Thoracic aorta (tissue), 2 donors: ENCODE results near the gene DCUN1D4. TPM values are rescaled to one million over a fixed set of nuclear protein-coding genes. Genes with fewer than 3 reads are reported as not detected.

Experiments
- ATAC-seq: fragments of 150-250 bp; one replicate; pipeline ENCODE4 v1.8.0; 2017; ENCODE audit warnings: low read depth; ENCODE audit not compliant: insufficient number of reproducible peaks, low FRiP score
- DNase-seq: peaks from one replicate; pipeline ENCODE4 v3.0.0-alpha.2; 2020; ENCODE audit warnings: low spot score
- H3K27ac ChIP-seq, 2 donors: fragments of 200-600 bp; sonication (generic); 1 replicate in 1 of 2; 2 replicates in 1 of 2; pipeline ENCODE4 v1.5.1; 2016; ENCODE audit warnings: mild to moderate bottlenecking in 2 of 2, moderate library complexity in 2 of 2
- H3K27me3 ChIP-seq: fragments of 200-600 bp; sonication (generic); replicated peaks from 2 replicates; pipeline ENCODE4 v1.6.0; 2016; ENCODE audit warnings: mild to moderate bottlenecking; ENCODE audit not compliant: insufficient read depth
- H3K36me3 ChIP-seq: fragments of 200-600 bp; sonication (generic); one replicate; pipeline ENCODE4 v1.5.1; 2016
- H3K4me1 ChIP-seq, 2 donors: fragments of 200-600 bp; sonication (generic); 1 replicate in 1 of 2; 2 replicates in 1 of 2; pipeline versions ENCODE4 v1.5.1 to v1.6.0; 2016; ENCODE audit warnings: low read depth in 2 of 2, mild to moderate bottlenecking in 1 of 2; ENCODE audit not compliant: control insufficient read depth in 1 of 2
- H3K4me3 ChIP-seq: fragments of 200-600 bp; sonication (generic); 2 replicates; pipeline ENCODE4 v1.5.1; 2016; ENCODE audit warnings: mild to moderate bottlenecking
- H3K9me3 ChIP-seq: fragments of 200-600 bp; sonication (generic); 2 replicates; pipeline ENCODE4 v1.5.1; 2016
- CTCF ChIP-seq: fragments of 200-600 bp; sonication (generic); IDR thresholded peaks from one replicate; pipeline ENCODE4 v1.5.1; 2019; ENCODE audit warnings: antibody characterized with exemption
- total RNA-seq, 2 donors: library from RNA; depleted of rRNA; stranded (reverse); fragments of >200 nt; gene quantifications; one replicate each; pipeline versions ENCODE4 v1.1.0 to v1.2.3, GENCODE V29; 2016

Gene DCUN1D4
- total RNA-seq, 2 donors from 2014 or later = 30.3 to 53.8 TPM

- Histone ChIP-seq H3K27me3 (no peaks in the 10 kb centered on the region), H3K36me3 (no peaks in the 10 kb centered on the region), H3K9me3 (no peaks in the 10 kb centered on the region), H3K4me3 (peak overlapping the region; percentile 90), H3K27ac (peak overlapping the region; percentile 61 to 95), H3K4me1 (peaks cover 0 to 17% of the 10 kb centered on the region in 2 donors)
- TF ChIP-seq CTCF = no peak
- DNase-seq (peak; percentile 18), ATAC-seq (no peak)
These were observed 793 bp upstream of the DCUN1D4 start for GRCh38 chr4:51842167-51842553.

GRCh38 chr4:51843309-51844152, 578 bp downstream of the DCUN1D4 start:
- Histone ChIP-seq H3K27me3 (no peaks in the 10 kb centered on the region), H3K9me3 (no peaks in the 10 kb centered on the region), H3K4me3 (peak overlapping the region; percentile 90), H3K4me1 (peaks cover 0 to 17% of the 10 kb centered on the region in 2 donors), H3K27ac (peak overlapping the region; percentile 95), H3K36me3 (no peaks in the 10 kb centered on the region)
- DNase-seq (peak; percentile 57), ATAC-seq (peak; percentile 31)
- TF ChIP-seq CTCF = no peak

- H3K27me3 ChIP-seq = no peaks in the 10 kb centered on the region
- peaks cover 3 to 24% of the 10 kb centered on the region in 2 donors for H3K4me1 ChIP-seq
- peak overlapping the region; percentile 90 for H3K4me3 ChIP-seq
- H3K27ac ChIP-seq = peak overlapping the region; percentile 95
- DNase-seq = peak; percentile 84
- H3K9me3 ChIP-seq = no peaks in the 10 kb centered on the region
- H3K36me3 ChIP-seq = no peaks in the 10 kb centered on the region
- no peak for TF ChIP-seq CTCF
- peak; percentile 57 for ATAC-seq
These were observed 1.5 kb downstream of the DCUN1D4 start for GRCh38 chr4:51844153-51845054.

GRCh38 chr4:51845055-51845426, 2.1 kb downstream of the DCUN1D4 start:
- peaks cover 4 to 25% of the 10 kb centered on the region in 2 donors for H3K4me1 ChIP-seq
- TF ChIP-seq CTCF = no peak
- H3K27ac ChIP-seq = peak overlapping the region; percentile 95
- no peak for DNase-seq
- H3K4me3 ChIP-seq = peak overlapping the region; percentile 90
- no peaks in the 10 kb centered on the region for H3K9me3 ChIP-seq
- H3K27me3 ChIP-seq = no peaks in the 10 kb centered on the region
- ATAC-seq = no peak
- H3K36me3 ChIP-seq = no peaks in the 10 kb centered on the region

- Histone ChIP-seq H3K9me3 (no peaks in the 10 kb centered on the region), H3K27me3 (no peaks in the 10 kb centered on the region), H3K4me1 (peaks cover 4 to 30% of the 10 kb centered on the region in 2 donors), H3K27ac (no peak overlapping the region), H3K36me3 (no peaks in the 10 kb centered on the region), H3K4me3 (no peak overlapping the region)
- DNase-seq (no peak), ATAC-seq (no peak)
- no peak for TF ChIP-seq CTCF
These were observed 2.8 kb downstream of the DCUN1D4 start for GRCh38 chr4:51845711-51846110.
